ENCODE results near the gene ANO2. TPM values are rescaled to one million over a fixed set of nuclear protein-coding genes. Genes with fewer than 3 reads are reported as not detected.

The ANO2 gene
- total RNA-seq, 1 experiment from 2014 or later: not detected

DNA sequence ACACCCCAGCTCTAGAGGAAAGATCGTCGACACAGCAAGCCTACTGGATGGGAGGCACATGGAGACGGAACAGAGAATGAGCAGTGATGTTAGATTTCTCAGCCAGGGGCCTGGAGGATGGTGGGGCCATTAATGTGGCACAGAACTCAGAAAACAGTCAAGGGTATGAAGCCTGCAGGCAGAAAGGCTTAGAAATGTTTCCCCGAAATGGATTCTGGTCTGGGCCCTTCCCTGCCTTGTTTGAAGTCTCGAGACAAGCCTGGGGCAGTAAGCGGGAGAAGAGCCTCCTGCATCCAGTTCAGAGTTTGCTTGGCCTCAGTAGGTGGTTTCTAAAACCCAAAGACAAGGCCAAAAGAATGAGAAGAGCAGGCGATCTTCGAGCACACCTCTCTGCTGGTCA is 354.7 kb downstream of the ANO2 start:
- Histone ChIP-seq H4K20me1 (ENCODE audit: insufficient read depth, low read depth, low read length) (no peaks in the 10 kb centered on the region), H3K4me2 (ENCODE audit: low read depth, low read length, poor library complexity, severe bottlenecking) (no peak overlapping the region), H3K9me3 (ENCODE audit: low read length) (no peaks in the 10 kb centered on the region), H3K9ac (ENCODE audit: low read length) (no peak overlapping the region), H3K27ac (ENCODE audit: low read length) (no peak overlapping the region), H3K36me3 (ENCODE audit: insufficient read depth, low read length) (no peaks in the 10 kb centered on the region), H3K79me2 (ENCODE audit: low read length) (no peaks in the 10 kb centered on the region), H3K27me3 (ENCODE audit: low read length) (no peaks in the 10 kb centered on the region), H2AFZ (ENCODE audit: low read length) (no peak overlapping the region), H3K4me3 (ENCODE audit: low read length) (no peak overlapping the region), H3K4me1 (ENCODE audit: low read length) (no peaks in the 10 kb centered on the region), H3K9me2 (replicated peaks; ENCODE audit: insufficient read depth, low read length) (no peaks in the 10 kb centered on the region)
- DNase-seq: no peak

DNA sequence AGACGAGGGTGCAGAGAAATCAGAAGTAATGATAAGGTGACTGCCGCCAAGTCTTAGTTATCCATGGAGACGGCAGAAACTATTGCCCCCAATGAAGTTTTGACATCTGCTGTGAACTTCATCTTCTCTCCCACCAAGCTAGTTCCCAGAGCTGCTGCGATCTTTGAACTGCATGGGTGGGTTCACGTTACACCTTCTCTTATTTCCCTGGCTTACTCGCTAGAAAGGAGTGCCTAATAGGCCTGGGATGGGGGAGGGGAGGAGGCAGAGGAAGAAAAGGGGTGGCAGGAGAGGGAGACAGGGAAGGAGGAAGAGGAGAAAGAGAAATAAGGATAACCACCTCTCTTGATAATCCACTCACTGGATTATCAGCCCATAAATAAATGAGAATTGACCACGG is 356.0 kb downstream of the ANO2 start:
- Histone ChIP-seq H3K79me2 (ENCODE audit: low read length) (no peaks in the 10 kb centered on the region), H3K36me3 (ENCODE audit: insufficient read depth, low read length) (no peaks in the 10 kb centered on the region), H4K20me1 (ENCODE audit: insufficient read depth, low read depth, low read length) (no peaks in the 10 kb centered on the region), H3K9me2 (replicated peaks; ENCODE audit: insufficient read depth, low read length) (no peaks in the 10 kb centered on the region), H3K4me2 (ENCODE audit: low read depth, low read length, poor library complexity, severe bottlenecking) (no peak overlapping the region), H3K4me3 (ENCODE audit: low read length) (no peak overlapping the region), H3K27me3 (ENCODE audit: low read length) (no peaks in the 10 kb centered on the region), H3K9me3 (ENCODE audit: low read length) (no peaks in the 10 kb centered on the region), H2AFZ (ENCODE audit: low read length) (no peak overlapping the region), H3K9ac (ENCODE audit: low read length) (no peak overlapping the region), H3K27ac (ENCODE audit: low read length) (no peak overlapping the region), H3K4me1 (ENCODE audit: low read length) (no peaks in the 10 kb centered on the region)
- DNase-seq: no peak

DNA sequence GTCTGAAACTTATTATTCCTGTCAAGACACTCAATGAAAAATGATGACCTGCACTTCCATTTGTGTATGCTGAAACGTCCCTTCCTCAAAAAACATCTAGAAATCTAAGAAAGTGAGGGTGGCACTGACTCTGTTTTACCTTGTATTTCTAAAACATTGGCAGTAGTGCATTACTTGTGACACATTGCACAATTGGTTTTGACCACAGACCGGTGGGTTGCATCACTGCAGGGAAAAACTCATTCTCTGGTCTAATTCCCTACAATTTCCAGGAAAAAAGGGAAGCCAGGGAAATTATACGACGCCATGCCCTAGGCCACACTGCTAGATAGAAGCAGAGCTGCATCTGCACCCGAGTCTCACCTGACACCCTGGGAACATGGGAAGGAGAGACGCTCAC is 356.5 kb downstream of the ANO2 start:
- no peak for DNase-seq
- H3K9ac ChIP-seq (ENCODE audit: low read length): no peak overlapping the region
- H3K9me2 ChIP-seq (replicated peaks; ENCODE audit: insufficient read depth, low read length): no peaks in the 10 kb centered on the region
- no peaks in the 10 kb centered on the region for H3K79me2 ChIP-seq (ENCODE audit: low read length)
- H3K4me3 ChIP-seq (ENCODE audit: low read length): no peak overlapping the region
- no peaks in the 10 kb centered on the region for H3K36me3 ChIP-seq (ENCODE audit: insufficient read depth, low read length)
- H3K4me1 ChIP-seq (ENCODE audit: low read length): no peaks in the 10 kb centered on the region
- no peak overlapping the region for H3K4me2 ChIP-seq (ENCODE audit: low read depth, low read length, poor library complexity, severe bottlenecking)
- no peak overlapping the region for H2AFZ ChIP-seq (ENCODE audit: low read length)
- no peak overlapping the region for H3K27ac ChIP-seq (ENCODE audit: low read length)
- no peaks in the 10 kb centered on the region for H3K27me3 ChIP-seq (ENCODE audit: low read length)
- H3K9me3 ChIP-seq (ENCODE audit: low read length): no peaks in the 10 kb centered on the region
- no peaks in the 10 kb centered on the region for H4K20me1 ChIP-seq (ENCODE audit: insufficient read depth, low read depth, low read length)

DNA sequence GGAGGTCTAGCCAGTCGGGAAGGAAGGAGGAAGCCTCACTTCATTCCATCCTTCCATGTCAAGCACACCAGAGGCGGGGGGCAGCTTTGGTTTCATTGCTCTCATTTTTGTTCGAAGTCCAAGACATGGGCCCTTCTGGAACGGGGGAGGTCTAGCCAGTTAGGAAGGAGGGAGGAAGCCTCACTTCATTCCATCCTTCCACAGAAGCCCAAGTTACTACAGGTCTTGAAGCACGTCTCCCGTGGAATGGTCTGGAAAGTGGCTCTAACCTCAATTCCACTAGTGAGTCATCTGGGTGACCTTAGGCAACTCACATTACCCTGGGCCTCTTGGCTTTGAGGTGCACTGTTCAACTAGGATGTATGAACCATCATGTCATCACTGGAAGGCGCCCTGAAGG is 356.9 kb downstream of the ANO2 start:
- Histone ChIP-seq H3K27me3 (ENCODE audit: low read length) (no peaks in the 10 kb centered on the region), H3K79me2 (ENCODE audit: low read length) (no peaks in the 10 kb centered on the region), H3K9ac (ENCODE audit: low read length) (no peak overlapping the region), H3K9me3 (ENCODE audit: low read length) (no peaks in the 10 kb centered on the region), H2AFZ (ENCODE audit: low read length) (no peak overlapping the region), H3K4me2 (ENCODE audit: low read depth, low read length, poor library complexity, severe bottlenecking) (no peak overlapping the region), H3K27ac (ENCODE audit: low read length) (no peak overlapping the region), H3K9me2 (replicated peaks; ENCODE audit: insufficient read depth, low read length) (no peaks in the 10 kb centered on the region), H3K4me1 (ENCODE audit: low read length) (no peaks in the 10 kb centered on the region), H4K20me1 (ENCODE audit: insufficient read depth, low read depth, low read length) (no peaks in the 10 kb centered on the region), H3K4me3 (ENCODE audit: low read length) (no peak overlapping the region), H3K36me3 (ENCODE audit: insufficient read depth, low read length) (no peaks in the 10 kb centered on the region)
- DNase-seq: no peak

DNA sequence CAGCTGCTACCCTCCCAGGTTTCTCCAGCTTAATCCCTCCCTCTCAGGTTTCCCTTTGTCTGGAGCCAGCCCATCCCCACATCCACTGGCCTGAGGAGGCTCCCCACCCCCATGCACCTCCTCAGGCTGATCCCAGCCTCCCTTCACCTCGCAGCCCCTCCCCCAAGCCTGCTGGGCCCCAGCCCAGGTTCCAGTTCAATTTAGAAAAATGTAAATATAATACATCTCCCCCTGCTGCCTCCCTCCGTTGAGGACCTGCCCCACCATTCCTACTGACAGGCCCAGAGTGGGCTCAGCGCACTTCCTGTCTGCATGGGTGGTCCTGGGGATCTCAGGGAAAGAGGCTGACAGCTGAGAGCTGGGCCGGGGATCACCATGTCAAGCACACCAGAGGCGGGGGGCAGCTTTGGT is 357.3 kb downstream of the ANO2 start:
- Histone ChIP-seq H2AFZ (ENCODE audit: low read length) (no peak overlapping the region), H3K27me3 (ENCODE audit: low read length) (no peaks in the 10 kb centered on the region), H3K4me3 (ENCODE audit: low read length) (no peak overlapping the region)

GRCh38 chr12:5586201-5586600 is 358.9 kb downstream of the ANO2 start:
- Histone ChIP-seq H3K9me2 (replicated peaks; ENCODE audit: insufficient read depth, low read length) (no peaks in the 10 kb centered on the region), H2AFZ (ENCODE audit: low read length) (no peak overlapping the region), H4K20me1 (ENCODE audit: insufficient read depth, low read depth, low read length) (no peaks in the 10 kb centered on the region), H3K27ac (ENCODE audit: low read length) (no peak overlapping the region), H3K4me1 (ENCODE audit: low read length) (no peaks in the 10 kb centered on the region), H3K27me3 (ENCODE audit: low read length) (no peaks in the 10 kb centered on the region), H3K9me3 (ENCODE audit: low read length) (no peaks in the 10 kb centered on the region), H3K4me3 (ENCODE audit: low read length) (no peak overlapping the region), H3K9ac (ENCODE audit: low read length) (no peak overlapping the region), H3K36me3 (ENCODE audit: insufficient read depth, low read length) (no peaks in the 10 kb centered on the region), H3K4me2 (ENCODE audit: low read depth, low read length, poor library complexity, severe bottlenecking) (no peak overlapping the region), H3K79me2 (ENCODE audit: low read length) (no peaks in the 10 kb centered on the region)
- DNase-seq: no peak

More for the DNA sequence above, 357.3 kb downstream of the ANO2 start:
- Histone ChIP-seq H3K4me2 (ENCODE audit: low read depth, low read length, poor library complexity, severe bottlenecking) (no peak overlapping the region), H3K27ac (ENCODE audit: low read length) (no peak overlapping the region), H3K9me2 (replicated peaks; ENCODE audit: insufficient read depth, low read length) (no peaks in the 10 kb centered on the region), H3K36me3 (ENCODE audit: insufficient read depth, low read length) (no peaks in the 10 kb centered on the region), H3K79me2 (ENCODE audit: low read length) (no peaks in the 10 kb centered on the region), H3K9ac (ENCODE audit: low read length) (no peak overlapping the region), H3K4me1 (ENCODE audit: low read length) (no peaks in the 10 kb centered on the region), H4K20me1 (ENCODE audit: insufficient read depth, low read depth, low read length) (no peaks in the 10 kb centered on the region), H3K9me3 (ENCODE audit: low read length) (no peaks in the 10 kb centered on the region)
- no peak for DNase-seq

DNA sequence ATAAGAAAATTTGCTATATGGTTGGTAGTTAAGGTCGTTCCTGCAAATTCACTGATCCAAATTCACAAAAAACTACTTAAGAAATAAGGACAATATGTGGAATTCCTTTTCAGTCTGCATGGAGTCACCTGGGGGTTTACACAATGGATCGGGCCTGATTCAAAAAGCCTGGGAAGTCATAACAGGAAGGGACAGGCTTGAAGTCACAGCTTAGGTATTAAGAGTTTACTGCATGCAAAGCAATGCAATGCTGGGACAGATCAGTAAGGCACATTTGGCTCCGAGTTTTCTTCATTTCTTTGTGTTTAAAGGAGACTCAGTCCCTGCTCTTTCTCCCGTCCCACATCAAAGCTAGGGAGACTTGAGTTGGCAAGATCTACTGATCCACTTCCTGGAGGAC is 359.9 kb downstream of the ANO2 start:
- no peak for DNase-seq
- Histone ChIP-seq H3K4me3 (ENCODE audit: low read length) (no peak overlapping the region), H3K9ac (ENCODE audit: low read length) (no peak overlapping the region), H2AFZ (ENCODE audit: low read length) (no peak overlapping the region), H3K4me1 (ENCODE audit: low read length) (no peaks in the 10 kb centered on the region), H4K20me1 (ENCODE audit: insufficient read depth, low read depth, low read length) (no peaks in the 10 kb centered on the region), H3K27ac (ENCODE audit: low read length) (no peak overlapping the region), H3K36me3 (ENCODE audit: insufficient read depth, low read length) (no peaks in the 10 kb centered on the region), H3K9me2 (replicated peaks; ENCODE audit: insufficient read depth, low read length) (no peaks in the 10 kb centered on the region), H3K27me3 (ENCODE audit: low read length) (no peaks in the 10 kb centered on the region), H3K9me3 (ENCODE audit: low read length) (no peaks in the 10 kb centered on the region), H3K4me2 (ENCODE audit: low read depth, low read length, poor library complexity, severe bottlenecking) (no peak overlapping the region), H3K79me2 (ENCODE audit: low read length) (no peaks in the 10 kb centered on the region)

GRCh38 chr12:5584412-5585175 is 360.5 kb downstream of the ANO2 start:
- Histone ChIP-seq H3K36me3 (ENCODE audit: insufficient read depth, low read length) (no peaks in the 10 kb centered on the region), H3K9ac (ENCODE audit: low read length) (no peak overlapping the region), H3K4me2 (ENCODE audit: low read depth, low read length, poor library complexity, severe bottlenecking) (no peak overlapping the region), H3K4me1 (ENCODE audit: low read length) (no peaks in the 10 kb centered on the region), H2AFZ (ENCODE audit: low read length) (no peak overlapping the region), H3K9me2 (replicated peaks; ENCODE audit: insufficient read depth, low read length) (no peaks in the 10 kb centered on the region), H3K79me2 (ENCODE audit: low read length) (no peaks in the 10 kb centered on the region), H3K9me3 (ENCODE audit: low read length) (no peaks in the 10 kb centered on the region), H4K20me1 (ENCODE audit: insufficient read depth, low read depth, low read length) (no peaks in the 10 kb centered on the region), H3K27me3 (ENCODE audit: low read length) (no peaks in the 10 kb centered on the region), H3K4me3 (ENCODE audit: low read length) (no peak overlapping the region), H3K27ac (ENCODE audit: low read length) (no peak overlapping the region)
- DNase-seq: no peak
